Measurements from ENCODE around the gene GPANK1. TPM values are rescaled to one million over a fixed set of nuclear protein-coding genes. Genes with fewer than 3 reads are reported as not detected.

GPANK1 gene
- total and polyA plus RNA-seq, 2 of the 4 experiments (the other 2 are of a cell fraction): 6.1 to 13.8 TPM

- H2AK9ac ChIP-seq (replicated peaks; ENCODE audit: low read depth, low read length, poor library complexity): peak overlapping the region; percentile 71
- H3K4me1 ChIP-seq (ENCODE audit: control insufficient read depth, insufficient read depth, low read length): no peaks in the 10 kb centered on the region; the same call in 1 of the 2 replicates
- in situ Hi-C loops (cut with MboI; ENCODE audit: low sequenced_read_pairs) (no loop called here), dilution Hi-C loops (cut with HindIII; ENCODE audit: low sequenced_read_pairs, unreplicated experiment) (no loop called here), intact Hi-C loops (cut with micrococcal nuclease) (no loop called here)
- peaks cover 81% of the 10 kb centered on the region for H3K36me3 ChIP-seq (ENCODE audit: control insufficient read depth, insufficient read depth, low read length)
- no peaks in the 10 kb centered on the region for H3K27me3 ChIP-seq (ENCODE audit: control insufficient read depth, insufficient read depth, low read length)
- H4K5ac ChIP-seq (ENCODE audit: low read depth, low read length): no peak overlapping the region
- ATAC-seq (ENCODE audit: low read depth) (no peak), DNase-seq (no peak)
- H3K14ac ChIP-seq (replicated peaks; ENCODE audit: low read depth, low read length): no peak overlapping the region
- no peak overlapping the region for H3K4me3 ChIP-seq (ENCODE audit: insufficient read depth, low read depth, low read length)
- no peak overlapping the region for H2BK20ac ChIP-seq (ENCODE audit: low read depth, low read length)
- H4K91ac ChIP-seq (ENCODE audit: insufficient read depth, low read depth, low read length): no peak overlapping the region
- H2BK120ac ChIP-seq (ENCODE audit: low read depth, low read length): no peak overlapping the region
- H4K8ac ChIP-seq (ENCODE audit: low read depth in 2 of 2, low read length in 2 of 2): no peak overlapping the region
- no peak overlapping the region for H3K27ac ChIP-seq (ENCODE audit: insufficient read depth, low read length)
- H2AK5ac ChIP-seq (ENCODE audit: low read depth, low read length): no peak overlapping the region
- no peak overlapping the region for H3K23ac ChIP-seq (ENCODE audit: low read depth, low read length)
- CTCF ChIA-PET: no interaction called here
- no peak overlapping the region for H2BK5ac ChIP-seq (ENCODE audit: low read depth, low read length, poor library complexity, severe bottlenecking)
- no peak overlapping the region for H3K18ac ChIP-seq (ENCODE audit: low read depth, low read length)
- 80% methylated on average over 3 of the region's 9 CpGs; no CpG with 5 or more reads in 1 of the 2 experiments for WGBS, 2 experiments (ENCODE audit: extremely low coverage in 2 of 2, insufficient read length in 1 of 2)
- H3K4me2 ChIP-seq (ENCODE audit: low read depth, low read length): no peak overlapping the region
- no peak overlapping the region for H3K4ac ChIP-seq (ENCODE audit: low read depth, low read length)
- TF ChIP-seq RAD21 (IDR thresholded peaks at IDR 0.05; ENCODE audit: low read length) (no peak), POLR2A (IDR thresholded peaks at IDR 0.05; ENCODE audit: low read depth, low read length) (peak; percentile 20; the same call in 1 of the 2 replicates), RFX5 (IDR thresholded peaks at IDR 0.05; ENCODE audit: low read depth, low read length) (no peak)
- H3K56ac ChIP-seq (ENCODE audit: extremely low read depth, insufficient read depth, low read length): no peak overlapping the region
- peaks cover 16% of the 10 kb centered on the region for H4K20me1 ChIP-seq (ENCODE audit: insufficient read depth, low read length)
- H3K9me1 ChIP-seq (ENCODE audit: insufficient read depth, low read length): no peaks in the 10 kb centered on the region
- H2BK15ac ChIP-seq (ENCODE audit: low read depth, low read length): no peak overlapping the region
- H3K9me3 ChIP-seq (ENCODE audit: control insufficient read depth, insufficient read depth, low read length): no peaks in the 10 kb centered on the region
- POLR2A ChIA-PET (ENCODE audit: unreplicated experiment): interaction anchor here (0.7 to 1.3 kb wide), 2 partner anchors 22 to 68 kb away, joined by 3 to 5 read pairs; partner anchors contain the start of gene C6orf47
- H3K9ac ChIP-seq (ENCODE audit: low read depth, low read length): no peak overlapping the region
- H2AFZ ChIP-seq (replicated peaks; ENCODE audit: low read length, poor library complexity): no peak overlapping the region
- BruUV-seq (replicated peaks): no TSS peak
- peaks cover 18 to 21% of the 10 kb centered on the region in 2 experiments for H3K79me1 ChIP-seq (ENCODE audit: low read depth in 1 of 2, low read length in 2 of 2)
Measured at GRCh38 chr6:31639043-31639442, 25.8 kb downstream of the GPANK1 start.

Measured in IMR-90 (cell line).